Effector memory CD8-positive, alpha-beta T cell (primary cell): ENCODE results near the gene MPZL1.
"Not testable (repeated sequence)": the region's sequence is repeated elsewhere in the genome, so short reads cannot be mapped to it uniquely, and the experiment has no call there.

Source experiments
- ATAC-seq: fragments of 150-1000 bp; cut with Tn5 transposase; replicated peaks from 2 replicates; pipeline ENCODE4 v1.10.0; 2021; ENCODE audit warnings: mild to moderate bottlenecking, moderate library complexity
- DNase-seq, 3 experiments: peaks; one replicate each; pipeline ENCODE4 v3.0.0; 2021
- H3K27ac Mint-ChIP-seq, 2 donors: one replicate each; pipeline ENCODE4 v1.8.0; 2022; ENCODE audit warnings: mild to moderate bottlenecking in 2 of 2, mixed read lengths in 2 of 2, moderate library complexity in 2 of 2
- H3K27me3 Mint-ChIP-seq, 2 donors: one replicate each; pipeline ENCODE4 v1.8.0; 2022; ENCODE audit warnings: mixed read lengths in 2 of 2
- H3K36me3 Mint-ChIP-seq: one replicate; pipeline ENCODE4 v1.8.0; 2022; ENCODE audit warnings: mild to moderate bottlenecking, moderate library complexity, mixed read lengths; ENCODE audit not compliant: insufficient read depth
- H3K4me1 Mint-ChIP-seq, 2 donors: one replicate each; pipeline ENCODE4 v1.8.0; 2022; ENCODE audit warnings: low read depth in 2 of 2, mixed read lengths in 2 of 2
- H3K4me3 Mint-ChIP-seq, 2 donors: one replicate each; pipeline ENCODE4 v1.8.0; 2022; ENCODE audit warnings: mild to moderate bottlenecking in 2 of 2, mixed read lengths in 2 of 2, moderate library complexity in 2 of 2
- H3K9me3 Mint-ChIP-seq, 2 donors: one replicate each; pipeline ENCODE4 v1.8.0; 2022; ENCODE audit warnings: mixed read lengths in 2 of 2

MPZL1 gene

DNA sequence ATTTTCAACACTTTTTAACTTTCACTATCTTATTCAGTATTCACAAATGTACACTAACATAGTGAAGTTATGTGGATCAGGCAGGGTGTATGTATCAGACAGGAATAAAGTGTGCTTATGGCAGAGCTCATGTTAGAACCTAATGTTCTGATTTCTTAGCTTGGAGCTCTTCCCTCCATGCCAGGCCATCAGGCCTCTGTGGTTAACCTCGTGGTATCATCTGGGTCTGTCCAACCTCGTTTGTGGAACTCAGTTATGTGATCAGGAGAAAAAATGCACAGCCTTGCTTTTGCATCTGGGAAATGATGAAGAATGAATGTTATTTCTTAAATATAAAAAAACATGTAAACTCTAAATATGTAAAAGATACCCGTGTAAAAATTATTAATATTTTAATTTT is 86.9 kb downstream of the MPZL1 start:
- H3K27me3 Mint-ChIP-seq, result peaks cover 20 to 22% of the 10 kb centered on the region in 2 donors
- DNase-seq (no peak), ATAC-seq (no peak)
- H3K36me3 Mint-ChIP-seq, result peaks cover 6% of the 10 kb centered on the region
- peaks cover 18% of the 10 kb centered on the region in 2 donors for H3K4me1 Mint-ChIP-seq
- no peak overlapping the region for H3K4me3 Mint-ChIP-seq
- no peak overlapping the region for H3K27ac Mint-ChIP-seq
- H3K9me3 Mint-ChIP-seq, result peaks cover 2 to 10% of the 10 kb centered on the region in 2 donors

- no peak for ATAC-seq
- peaks cover 20 to 22% of the 10 kb centered on the region in 2 donors for H3K27me3 Mint-ChIP-seq
Observed at GRCh38 chr1:167812972-167813371, 91.2 kb downstream of the MPZL1 start.

DNA sequence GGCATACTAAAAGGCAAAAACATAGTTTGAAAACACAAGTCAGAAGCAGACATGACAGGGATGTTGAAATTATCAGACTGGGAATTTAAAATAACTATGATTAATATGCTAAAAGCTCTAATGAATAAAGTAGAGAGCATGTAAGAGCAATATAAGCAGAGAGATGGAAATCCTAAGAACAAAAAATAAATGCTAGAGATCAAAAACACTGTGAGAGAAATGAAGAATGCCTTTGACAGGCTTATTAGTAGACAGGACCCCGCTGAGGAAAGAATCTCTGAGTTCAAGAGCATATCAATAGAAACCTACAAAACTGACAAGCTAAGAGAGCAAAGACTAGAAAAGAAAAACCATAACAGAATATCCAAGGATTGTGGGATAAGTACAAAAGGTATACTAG is 93.9 kb downstream of the MPZL1 start:
- Mint-ChIP-seq H3K27me3 (peaks cover 20 to 33% of the 10 kb centered on the region in 2 donors), H3K4me1 (peaks cover 4 to 6% of the 10 kb centered on the region in 2 donors), H3K36me3 (no peaks in the 10 kb centered on the region), H3K9me3 (peaks cover 7 to 20% of the 10 kb centered on the region in 2 donors), H3K27ac (no peak overlapping the region), H3K4me3 (no peak overlapping the region)
- ATAC-seq (no peak), DNase-seq (no peak)

More at GRCh38 chr1:167812972-167813371, 91.2 kb downstream of the MPZL1 start:
- DNase-seq, result no peak
- H3K4me1 Mint-ChIP-seq, result no peaks in the 10 kb centered on the region
- no peak overlapping the region for H3K27ac Mint-ChIP-seq
- H3K36me3 Mint-ChIP-seq, result no peaks in the 10 kb centered on the region
- H3K9me3 Mint-ChIP-seq, result peaks cover 7 to 20% of the 10 kb centered on the region in 2 donors
- H3K4me3 Mint-ChIP-seq, result no peak overlapping the region

GRCh38 chr1:167819849-167820683 is 98.3 kb downstream of the MPZL1 start:
- DNase-seq (no peak), ATAC-seq (peak; percentile 42)
- Mint-ChIP-seq H3K27ac (no peak overlapping the region), H3K36me3 (no peaks in the 10 kb centered on the region), H3K4me3 (peak overlapping the region; percentile 42 to 43), H3K4me1 (peaks cover 9 to 10% of the 10 kb centered on the region in 2 donors), H3K27me3 (peaks cover 18 to 20% of the 10 kb centered on the region in 2 donors), H3K9me3 (peaks cover 6 to 9% of the 10 kb centered on the region in 2 donors)

- Mint-ChIP-seq H3K27me3 (peaks cover 18 to 20% of the 10 kb centered on the region in 2 donors), H3K9me3 (peaks cover 1 to 2% of the 10 kb centered on the region in 2 donors), H3K27ac (peak overlapping the region in 1 of 2 donors; percentile 32), H3K4me3 (peak overlapping the region in 1 of 2 donors; percentile 42), H3K4me1 (peaks cover 9 to 10% of the 10 kb centered on the region in 2 donors), H3K36me3 (no peaks in the 10 kb centered on the region)
- no peak for DNase-seq
- ATAC-seq, result no peak
Observed at GRCh38 chr1:167820684-167821355, 99.0 kb downstream of the MPZL1 start.

- Mint-ChIP-seq H3K27ac (peak overlapping the region in 1 of 2 donors; percentile 32), H3K27me3 (peaks cover 18 to 20% of the 10 kb centered on the region in 2 donors), H3K36me3 (no peaks in the 10 kb centered on the region), H3K4me3 (no peak overlapping the region), H3K9me3 (no peaks in the 10 kb centered on the region), H3K4me1 (peaks cover 9 to 10% of the 10 kb centered on the region in 2 donors)
- DNase-seq, result no peak
- no peak for ATAC-seq
Observed at GRCh38 chr1:167821356-167821685, 99.5 kb downstream of the MPZL1 start.

DNA sequence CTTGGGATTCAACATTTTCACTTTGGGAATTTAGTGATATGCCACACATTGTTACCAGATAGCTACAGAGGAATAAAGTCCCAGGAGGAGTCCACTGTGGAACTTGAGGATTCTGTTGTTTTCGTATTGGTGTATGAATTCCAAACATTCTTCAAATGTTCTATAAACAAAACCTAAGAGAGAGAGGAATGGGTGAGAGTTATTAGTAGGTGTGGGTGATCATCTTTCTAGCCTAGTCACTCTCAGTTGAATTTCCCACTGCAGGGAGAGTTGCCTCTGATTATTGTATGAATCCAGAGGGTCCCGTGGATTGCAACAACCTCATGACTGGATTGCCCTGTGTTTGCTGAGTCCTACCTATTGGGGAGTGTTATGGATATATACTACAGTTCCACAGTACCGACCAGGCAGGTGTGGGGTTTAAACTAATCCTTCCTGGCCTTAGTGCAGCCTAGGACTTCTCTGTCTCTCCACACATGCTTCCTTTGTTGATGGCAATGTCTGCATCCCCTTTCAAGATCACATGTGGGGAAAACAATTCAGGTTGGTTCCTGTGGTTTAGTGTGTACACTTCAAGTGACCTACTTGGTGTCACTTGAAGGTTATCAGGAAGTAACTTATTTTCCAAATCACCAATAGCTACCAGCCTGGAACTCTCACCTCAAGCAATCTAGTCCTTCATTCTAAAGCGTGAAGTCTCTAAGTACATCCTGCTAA is 100.3 kb downstream of the MPZL1 start:
- ATAC-seq (peak; percentile 49), DNase-seq (no peak)
- Mint-ChIP-seq H3K9me3 (no peaks in the 10 kb centered on the region), H3K27ac (peak overlapping the region in 1 of 2 donors; percentile 46), H3K27me3 (peaks cover 18 to 20% of the 10 kb centered on the region in 2 donors), H3K36me3 (no peaks in the 10 kb centered on the region), H3K4me3 (no peak overlapping the region), H3K4me1 (peaks cover 9 to 10% of the 10 kb centered on the region in 2 donors)

DNA sequence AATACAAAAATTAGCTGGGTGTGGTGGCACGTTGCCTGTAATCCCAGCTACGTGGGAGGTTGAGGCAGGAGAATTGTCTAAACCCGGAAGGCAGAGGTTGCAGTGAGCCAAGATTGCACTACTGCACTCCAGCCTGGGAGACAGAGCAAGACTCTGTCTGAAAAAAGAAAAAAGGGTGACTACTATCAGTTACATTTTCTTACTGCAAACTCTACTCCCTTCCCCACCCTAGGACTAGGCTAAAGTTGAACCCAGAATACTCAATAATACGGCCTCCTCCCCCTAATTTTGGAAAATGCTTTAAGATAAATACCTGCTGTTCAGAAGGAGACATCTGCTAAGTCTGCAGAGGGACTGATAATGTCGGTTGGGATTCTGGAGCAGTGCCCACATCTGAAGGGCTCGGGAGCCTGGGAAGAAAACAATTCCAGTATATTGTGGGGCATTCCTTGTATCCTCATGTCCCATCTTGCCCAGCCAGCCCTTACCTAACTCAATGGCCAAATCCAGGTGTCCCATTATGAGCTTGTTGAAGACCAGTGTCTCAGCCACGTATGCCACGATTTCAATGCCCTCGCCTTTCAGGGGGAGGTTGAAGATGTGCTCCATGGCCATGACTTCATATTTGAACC is 102.5 kb downstream of the MPZL1 start:
- ATAC-seq (no peak), DNase-seq (no peak)
- peaks cover 9 to 10% of the 10 kb centered on the region in 2 donors for H3K4me1 Mint-ChIP-seq
- no peak overlapping the region for H3K4me3 Mint-ChIP-seq
- no peaks in the 10 kb centered on the region for H3K36me3 Mint-ChIP-seq
- no peaks in the 10 kb centered on the region for H3K9me3 Mint-ChIP-seq
- peaks cover 18 to 20% of the 10 kb centered on the region in 2 donors for H3K27me3 Mint-ChIP-seq
- H3K27ac Mint-ChIP-seq, result no peak overlapping the region

- H3K27ac Mint-ChIP-seq, result no peak overlapping the region
- no peaks in the 10 kb centered on the region for H3K36me3 Mint-ChIP-seq
- DNase-seq, result no peak
Observed at GRCh38 chr1:167825419-167826079, 103.8 kb downstream of the MPZL1 start.

GRCh38 chr1:167826127-167826526 is 104.3 kb downstream of the MPZL1 start:
- Mint-ChIP-seq H3K4me1 (peaks cover 3 to 5% of the 10 kb centered on the region in 2 donors), H3K27me3 (peaks cover 5 to 6% of the 10 kb centered on the region in 2 donors), H3K9me3 (no peaks in the 10 kb centered on the region), H3K36me3 (no peaks in the 10 kb centered on the region), H3K27ac (no peak overlapping the region), H3K4me3 (no peak overlapping the region)
- DNase-seq (no peak), ATAC-seq (no peak)

More at GRCh38 chr1:167825419-167826079, 103.8 kb downstream of the MPZL1 start:
- no peak overlapping the region for H3K4me3 Mint-ChIP-seq
- H3K27me3 Mint-ChIP-seq, result peaks cover 10 to 12% of the 10 kb centered on the region in 2 donors
- H3K4me1 Mint-ChIP-seq, result peaks cover 3 to 7% of the 10 kb centered on the region in 2 donors
- no peaks in the 10 kb centered on the region for H3K9me3 Mint-ChIP-seq
- no peak for ATAC-seq

DNA sequence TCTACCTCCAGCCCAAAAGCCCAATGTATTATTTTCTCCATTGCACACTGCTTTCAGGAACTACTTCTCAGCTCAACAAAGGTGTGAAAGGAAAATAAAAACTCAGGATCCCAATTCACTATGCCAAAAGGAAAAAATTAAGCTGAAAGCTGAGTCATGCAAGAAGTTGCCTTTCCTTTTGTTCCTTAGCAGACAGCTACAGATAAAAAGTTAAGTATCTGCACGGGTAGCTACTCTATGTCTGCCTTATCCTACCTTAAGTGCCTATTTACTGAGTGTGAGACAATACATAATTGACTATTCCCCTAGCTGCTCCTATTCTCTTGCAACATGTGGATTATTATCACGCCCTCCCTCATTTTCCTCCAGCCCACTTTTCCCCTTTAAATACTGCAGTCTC is 108.1 kb downstream of the MPZL1 start:
- peaks cover 5 to 15% of the 10 kb centered on the region in 2 donors for H3K27me3 Mint-ChIP-seq
- peaks cover 0 to 1% of the 10 kb centered on the region in 2 donors for H3K4me1 Mint-ChIP-seq
- no peak overlapping the region for H3K27ac Mint-ChIP-seq
- no peak overlapping the region for H3K4me3 Mint-ChIP-seq
- ATAC-seq, result no peak
- no peak for DNase-seq
- no peaks in the 10 kb centered on the region for H3K9me3 Mint-ChIP-seq
- H3K36me3 Mint-ChIP-seq, result no peaks in the 10 kb centered on the region

GRCh38 chr1:167830668-167831067 is 108.9 kb downstream of the MPZL1 start:
- H3K27ac Mint-ChIP-seq, ATAC-seq, H3K4me3 Mint-ChIP-seq, H3K9me3 Mint-ChIP-seq, H3K4me1 Mint-ChIP-seq, H3K36me3 Mint-ChIP-seq, DNase-seq: not testable (repeated sequence)
- peaks cover 5 to 21% of the 10 kb centered on the region in 2 donors for H3K27me3 Mint-ChIP-seq
